H9 (cell line): ENCODE measurements around the gene TMEM236. TPM values are rescaled to one million over a fixed set of nuclear protein-coding genes. Genes with fewer than 3 reads are reported as not detected.

ENCODE experiments used
- DNase-seq: peaks from one replicate; pipeline ENCODE4 v3.0.0-alpha.2; 2017
- H2AFZ ChIP-seq: one replicate; pipeline ENCODE4 v1.6.1; 2013; ENCODE audit warnings: mild to moderate bottlenecking, low read length, control low read depth, moderate library complexity
- H2AK5ac ChIP-seq: 2 replicates; pipeline ENCODE4 v1.6.1; 2013; ENCODE audit warnings: low read length, control low read depth, mixed read lengths; ENCODE audit not compliant: insufficient read length
- H2BK120ac ChIP-seq: one replicate; pipeline ENCODE4 v1.6.1; 2013; ENCODE audit warnings: low read depth, mild to moderate bottlenecking, low read length, control low read depth, inconsistent platforms; ENCODE audit not compliant: poor library complexity, severe bottlenecking
- H2BK12ac ChIP-seq: 2 replicates; pipeline ENCODE4 v1.6.1; 2013; ENCODE audit warnings: low read length, control low read depth, mixed read lengths, low read depth; ENCODE audit not compliant: insufficient read length
- H2BK15ac ChIP-seq: 2 replicates; pipeline ENCODE4 v1.6.1; 2013; ENCODE audit warnings: low read depth, low read length, control low read depth
- H2BK20ac ChIP-seq: one replicate; pipeline ENCODE4 v1.6.1; 2013; ENCODE audit warnings: low read depth, mild to moderate bottlenecking, low read length, control low read depth, inconsistent platforms; ENCODE audit not compliant: poor library complexity, severe bottlenecking
- H2BK5ac ChIP-seq: 2 replicates; pipeline ENCODE4 v1.6.1; 2013; ENCODE audit warnings: low read length, control low read depth, mixed read lengths; ENCODE audit not compliant: insufficient read length
- H3K14ac ChIP-seq: 2 replicates; pipeline ENCODE4 v1.6.1; 2013; ENCODE audit warnings: low read length, control low read depth; ENCODE audit not compliant: insufficient read depth
- H3K18ac ChIP-seq: 2 replicates; pipeline ENCODE4 v1.6.1; 2013; ENCODE audit warnings: low read depth, mild to moderate bottlenecking, mixed read lengths, low read length, control low read depth; ENCODE audit not compliant: insufficient read length
- H3K23ac ChIP-seq: 2 replicates; pipeline ENCODE4 v1.6.1; 2013; ENCODE audit warnings: low read length, control low read depth, mixed read lengths, low read depth; ENCODE audit not compliant: insufficient read length
- H3K23me2 ChIP-seq: 2 replicates; pipeline ENCODE4 v1.6.1; 2013; ENCODE audit warnings: low read depth, mild to moderate bottlenecking, mixed read lengths, low read length, control low read depth; ENCODE audit not compliant: insufficient read length, poor library complexity, severe bottlenecking
- H3K27ac ChIP-seq: 2 replicates; pipeline ENCODE4 v1.5.1; 2013; ENCODE audit warnings: low read length, control low read depth, mixed read lengths, low read depth; ENCODE audit not compliant: insufficient read length
- H3K27me3 ChIP-seq: 2 replicates; pipeline ENCODE4 v1.6.1; 2013; ENCODE audit warnings: low read length, control low read depth, inconsistent platforms; ENCODE audit not compliant: insufficient read depth
- H3K4ac ChIP-seq: 2 replicates; pipeline ENCODE4 v1.6.1; 2013; ENCODE audit warnings: low read depth, mild to moderate bottlenecking, control low read depth, inconsistent platforms, low read length, moderate library complexity
- H3K4me1 ChIP-seq: 2 replicates; pipeline ENCODE4 v1.6.1; 2013; ENCODE audit warnings: low read length, control low read depth, inconsistent platforms; ENCODE audit not compliant: insufficient read depth
- H3K4me2 ChIP-seq: 2 replicates; pipeline ENCODE4 v1.6.1; 2013; ENCODE audit warnings: low read length, control low read depth, mixed read lengths; ENCODE audit not compliant: insufficient read length, insufficient read depth
- H3K56ac ChIP-seq: 2 replicates; pipeline ENCODE4 v1.6.1; 2013; ENCODE audit warnings: low read depth, mild to moderate bottlenecking, mixed read lengths, low read length, control low read depth; ENCODE audit not compliant: insufficient read length
- H3K79me1 ChIP-seq: 2 replicates; pipeline ENCODE4 v1.6.1; 2013; ENCODE audit warnings: low read depth, mild to moderate bottlenecking, moderate library complexity, low read length, control low read depth, inconsistent platforms; ENCODE audit not compliant: insufficient read depth, poor library complexity, severe bottlenecking
- H3K79me2 ChIP-seq: 2 replicates; pipeline ENCODE4 v1.6.1; 2013; ENCODE audit warnings: low read length, control low read depth, inconsistent platforms; ENCODE audit not compliant: insufficient read depth
- H3K9ac ChIP-seq: 2 replicates; pipeline ENCODE4 v1.6.1; 2013; ENCODE audit warnings: low read length, control low read depth, mixed read lengths; ENCODE audit not compliant: insufficient read length; ENCODE audit errors: extremely low read depth
- H3K9me3 ChIP-seq: one replicate; pipeline ENCODE4 v1.6.1; 2013; ENCODE audit warnings: low read depth, low read length, inconsistent platforms; ENCODE audit not compliant: control insufficient read depth
- H3T11ph ChIP-seq: one replicate; pipeline ENCODE4 v1.6.1; 2013; ENCODE audit warnings: mild to moderate bottlenecking, low read length, control low read depth, inconsistent platforms
- H4K20me1 ChIP-seq: one replicate; pipeline ENCODE4 v1.6.1; 2013; ENCODE audit not compliant: control insufficient read depth, insufficient read length, insufficient read depth
- H4K5ac ChIP-seq: 2 replicates; pipeline ENCODE4 v1.6.1; 2013; ENCODE audit warnings: low read depth, mild to moderate bottlenecking, mixed read lengths, low read length, control low read depth; ENCODE audit not compliant: insufficient read length
- H4K8ac ChIP-seq: replicated peaks from 2 replicates; pipeline ENCODE4 v1.6.1; 2013; ENCODE audit warnings: low read length, control low read depth, mixed read lengths, low read depth; ENCODE audit not compliant: insufficient read length
- H4K91ac ChIP-seq: 2 replicates; pipeline ENCODE4 v1.6.1; 2013; ENCODE audit warnings: low read depth, mild to moderate bottlenecking, moderate library complexity, mixed read lengths, low read length, control low read depth; ENCODE audit not compliant: insufficient read length
- H3K27ac Mint-ChIP-seq, 3 experiments: 2 replicates in 2 of 3; 3 replicates in 1 of 3; pipeline ENCODE4 v1.8.0; 2020 to 2021; ENCODE audit warnings: mixed read lengths in 3 of 3, mild to moderate bottlenecking in 1 of 3, moderate library complexity in 1 of 3
- H3K27me3 Mint-ChIP-seq: 2 replicates; pipeline ENCODE4 v1.8.0; 2021; ENCODE audit warnings: low read depth, mild to moderate bottlenecking, moderate library complexity, mixed read lengths
- H3K36me3 Mint-ChIP-seq, 3 experiments: 2 replicates in 2 of 3; 3 replicates in 1 of 3; pipeline ENCODE4 v1.8.0; 2020 to 2021; ENCODE audit warnings: low read depth in 3 of 3, mixed read lengths in 3 of 3; ENCODE audit not compliant: insufficient read depth in 1 of 3
- H3K4me1 Mint-ChIP-seq, 2 experiments: 2 replicates each; pipeline ENCODE4 v1.8.0; 2020; ENCODE audit warnings: mixed read lengths in 2 of 2
- H3K4me3 Mint-ChIP-seq, 2 experiments: 2 replicates in 1 of 2; 3 replicates in 1 of 2; pipeline ENCODE4 v1.8.0; 2020 to 2021; ENCODE audit warnings: mild to moderate bottlenecking in 2 of 2, mixed read lengths in 2 of 2, moderate library complexity in 1 of 2
- H3K9me3 Mint-ChIP-seq, 2 experiments: 2 replicates in 1 of 2; 3 replicates in 1 of 2; pipeline ENCODE4 v1.8.0; 2020; ENCODE audit warnings: mild to moderate bottlenecking in 2 of 2, mixed read lengths in 2 of 2, moderate library complexity in 1 of 2
- CTCF ChIP-seq: fragments of 200-600 bp; sonication (generic); conservative IDR thresholded peaks from 3 replicates; pipeline ENCODE4 v1.8.0; 2021; ENCODE audit warnings: antibody characterized with exemption, mild to moderate bottlenecking
- WGBS: extraction: QIAGEN DNeasy Blood & Tissue Kit; methylation state at CpG from one replicate; pipeline ENCODE4 v1.1.7; 2013; ENCODE audit warnings: missing lambda C conversion rate, low lambda C conversion rate, mixed read lengths; ENCODE audit not compliant: insufficient read length; ENCODE audit errors: extremely low coverage; 5-methylcytosine and 5-hydroxymethylcytosine counted together
- total RNA-seq: library from RNA; stranded (reverse); gene quantifications from 2 replicates; pipeline ENCODE4 v1.2.1, GENCODE V29; 2021

TMEM236 gene
- total RNA-seq, 1 experiment from 2014 or later, result not detected

GRCh38 chr10:17808971-17809841, 57.2 kb downstream of the TMEM236 start, which contains the start of gene MRC1:
TSS of gene MRC1 (plus strand) at chr10:17809348. CDS start at chr10:17809466, 118 bp downstream.
- H3K4me1 Mint-ChIP-seq, result peaks cover 12 to 14% of the 10 kb centered on the region in 2 experiments

More at GRCh38 chr10:17808971-17809841, 57.2 kb downstream of the TMEM236 start, which contains the start of gene MRC1:
- H2BK12ac ChIP-seq, result no peak within 1 kb of the TSS
- H3K9me3 Mint-ChIP-seq, result no peaks in the 10 kb centered on the region
- no peaks in the 10 kb centered on the region for H4K20me1 ChIP-seq
- H3K79me2 ChIP-seq, result no peaks in the 10 kb centered on the region
- H3K27me3 Mint-ChIP-seq, result no peaks in the 10 kb centered on the region
- H3K9me3 ChIP-seq, result no peaks in the 10 kb centered on the region
- H3T11ph ChIP-seq, result no peak within 1 kb of the TSS
- H2AK5ac ChIP-seq, result no peak within 1 kb of the TSS
- no peaks in the 10 kb centered on the region for H3K27me3 ChIP-seq
- no peaks in the 10 kb centered on the region for H3K36me3 Mint-ChIP-seq
- H3K4me1 ChIP-seq, result no peaks in the 10 kb centered on the region
- no peak within 1 kb of the TSS; a peak in 2 of 7 replicates for H3K27ac Mint-ChIP-seq
- H4K5ac ChIP-seq, result no peak within 1 kb of the TSS
- no CpG with 5 or more reads among the region's 23 CpGs for WGBS
- no peak for DNase-seq
- no peak for TF ChIP-seq CTCF
- H3K27ac ChIP-seq, result no peak within 1 kb of the TSS
- H3K9ac ChIP-seq, result no peak within 1 kb of the TSS
- H2BK20ac ChIP-seq, result no peak within 1 kb of the TSS
- H2BK120ac ChIP-seq, result no peak within 1 kb of the TSS
- no peak within 1 kb of the TSS for H3K56ac ChIP-seq
- H3K23me2 ChIP-seq, result no peaks in the 10 kb centered on the region
- H3K79me1 ChIP-seq, result no peaks in the 10 kb centered on the region
- no peak within 1 kb of the TSS for H3K18ac ChIP-seq
- no peak within 1 kb of the TSS for H2AFZ ChIP-seq
- no peak within 1 kb of the TSS for H3K4me2 ChIP-seq
- no peak within 1 kb of the TSS for H3K23ac ChIP-seq
- no peak within 1 kb of the TSS for H4K8ac ChIP-seq
- no peak within 1 kb of the TSS for H3K4me3 Mint-ChIP-seq
- H2BK5ac ChIP-seq, result no peak within 1 kb of the TSS
- no peak within 1 kb of the TSS for H4K91ac ChIP-seq
- no peak within 1 kb of the TSS for H3K4ac ChIP-seq
- H2BK15ac ChIP-seq, result no peak within 1 kb of the TSS
- no peak within 1 kb of the TSS for H3K14ac ChIP-seq
